HEK293 (cell line): ENCODE data around the gene NGLY1.

ENCODE experiments used
- CTCF ChIA-PET: fragments of 350-600 bp; formaldehyde crosslinking; extraction: SDS; loops from one replicate; lab custom pipeline; 2021; ENCODE audit warnings: antibody characterized with exemption; lab: Yijun Ruan, JAX
- POLR2A ChIA-PET: fragments of 300-600 bp; formaldehyde crosslinking; extraction: SDS; loops from one replicate; lab custom pipeline; 2020; ENCODE audit warnings: antibody characterized with exemption, inconsistent platforms; lab: Yijun Ruan, JAX
- H3K27ac ChIP-seq: fragments of 200-500 bp; sonication (Bioruptor generic); 2 replicates; pipeline ENCODE4 v1.5.1; 2014; ENCODE audit warnings: low read depth, low read length, control low read depth, inconsistent platforms; ENCODE audit errors: extremely low read depth
- H3K36me3 ChIP-seq, 2 experiments: fragments of 200-500 bp in 1 of 2; sonication (Bioruptor generic) in 1 of 2; 1 replicate in 1 of 2; 2 replicates in 1 of 2; pipeline ENCODE4 v1.5.1; 2014 to 2017; ENCODE audit warnings: inconsistent platforms in 2 of 2, low read length in 2 of 2; ENCODE audit not compliant: control insufficient read depth in 2 of 2, insufficient read depth in 1 of 2
- H3K4me1 ChIP-seq: fragments of 200-500 bp; sonication (Bioruptor generic); 2 replicates; pipeline ENCODE4 v1.5.1; 2014; ENCODE audit warnings: mild to moderate bottlenecking, low read length, inconsistent platforms; ENCODE audit not compliant: control insufficient read depth, insufficient read depth
- H3K4me3 ChIP-seq: 2 replicates; pipeline ENCODE4 v1.5.1; 2011; ENCODE audit warnings: low read depth, mild to moderate bottlenecking, control low read depth, low read length, moderate library complexity
- H3K9me3 ChIP-seq: fragments of 200-500 bp; sonication (Bioruptor generic); 2 replicates; pipeline ENCODE4 v1.5.1; 2014; ENCODE audit warnings: low read depth, low read length, inconsistent platforms; ENCODE audit not compliant: control insufficient read depth, insufficient read depth
- BCL11A ChIP-seq: fragments of 450-650 bp; formaldehyde crosslinking; IDR thresholded peaks from 2 replicates; pipeline ENCODE4 v1.5.1; 2016; ENCODE audit warnings: low read depth, missing biosample characterization, missing genetic modification characterization
- BCL11B ChIP-seq: fragments of 450-650 bp; formaldehyde crosslinking; IDR thresholded peaks from 2 replicates; pipeline ENCODE4 v1.5.1; 2016; ENCODE audit warnings: low read depth, missing biosample characterization, missing genetic modification characterization
- FEZF1 ChIP-seq: fragments of 450-650 bp; formaldehyde crosslinking; IDR thresholded peaks from 2 replicates; pipeline ENCODE4 v1.5.1; 2016; ENCODE audit warnings: missing biosample characterization, missing genetic modification characterization
- GFI1B ChIP-seq: fragments of 450-650 bp; formaldehyde crosslinking; IDR thresholded peaks from 2 replicates; pipeline ENCODE4 v1.5.1; 2016; ENCODE audit warnings: missing biosample characterization, missing genetic modification characterization
- GLIS1 ChIP-seq: fragments of 450-650 bp; formaldehyde crosslinking; IDR thresholded peaks from 2 replicates; pipeline ENCODE4 v1.5.1; 2016; ENCODE audit warnings: missing biosample characterization, missing genetic modification characterization
- KLF16 ChIP-seq: fragments of 450-650 bp; formaldehyde crosslinking; IDR thresholded peaks from 2 replicates; pipeline ENCODE4 v1.5.1; 2017; ENCODE audit warnings: missing biosample characterization, missing genetic modification characterization
- MYNN ChIP-seq: fragments of 450-650 bp; formaldehyde crosslinking; IDR thresholded peaks from 2 replicates; pipeline ENCODE4 v1.5.1; 2016; ENCODE audit warnings: missing biosample characterization, missing genetic modification characterization, borderline replicate concordance
- PRDM4 ChIP-seq: fragments of 450-650 bp; formaldehyde crosslinking; IDR thresholded peaks from 2 replicates; pipeline ENCODE4 v1.5.1; 2017; ENCODE audit warnings: missing biosample characterization, missing genetic modification characterization
- ZBTB11 ChIP-seq: fragments of 450-650 bp; formaldehyde crosslinking; conservative IDR thresholded peaks from 2 replicates; pipeline ENCODE4 v1.5.1; 2016; ENCODE audit warnings: low read depth, missing biosample characterization, missing genetic modification characterization
- ZBTB26 ChIP-seq: fragments of 450-650 bp; formaldehyde crosslinking; optimal IDR thresholded peaks from 2 replicates; pipeline ENCODE3; 2016; ENCODE audit warnings: missing biosample characterization, mild to moderate bottlenecking, missing genetic modification characterization
- ZBTB7A ChIP-seq: fragments of 450-650 bp; formaldehyde crosslinking; IDR thresholded peaks from 2 replicates; pipeline ENCODE4 v1.5.1; 2016; ENCODE audit warnings: low read depth, missing biosample characterization, missing genetic modification characterization
- ZNF114 ChIP-seq: fragments of 450-650 bp; formaldehyde crosslinking; IDR thresholded peaks from 2 replicates; pipeline ENCODE4 v1.5.0; 2017; ENCODE audit warnings: missing biosample characterization, missing genetic modification characterization
- ZNF146 ChIP-seq: fragments of 450-650 bp; formaldehyde crosslinking; IDR thresholded peaks from 2 replicates; pipeline ENCODE4 v1.5.1; 2016; ENCODE audit warnings: missing biosample characterization, missing genetic modification characterization
- ZNF366 ChIP-seq: fragments of 450-650 bp; formaldehyde crosslinking; conservative IDR thresholded peaks from 2 replicates; pipeline ENCODE4 v1.5.1; 2016; ENCODE audit warnings: missing biosample characterization, missing genetic modification characterization
- ZNF433 ChIP-seq: fragments of 450-650 bp; formaldehyde crosslinking; IDR thresholded peaks from 2 replicates; pipeline ENCODE4 v1.5.1; 2016; ENCODE audit warnings: missing biosample characterization, missing genetic modification characterization, low read depth
- ZNF473 ChIP-seq: fragments of 450-650 bp; formaldehyde crosslinking; IDR thresholded peaks from 2 replicates; pipeline ENCODE4 v1.5.1; 2017; ENCODE audit warnings: missing biosample characterization, missing genetic modification characterization
- ZNF513 ChIP-seq: fragments of 450-650 bp; IDR thresholded peaks from 2 replicates; pipeline ENCODE4 v1.5.1; 2018; ENCODE audit warnings: missing biosample characterization, missing genetic modification characterization
- ZNF544 ChIP-seq: fragments of 450-650 bp; formaldehyde crosslinking; IDR thresholded peaks from 2 replicates; pipeline ENCODE4 v1.5.0; 2017; ENCODE audit warnings: missing biosample characterization, missing genetic modification characterization
- ZNF548 ChIP-seq: fragments of 450-650 bp; formaldehyde crosslinking; IDR thresholded peaks from 2 replicates; pipeline ENCODE4 v1.5.1; 2016; ENCODE audit warnings: missing biosample characterization, missing genetic modification characterization
- ZNF549 ChIP-seq: fragments of 450-650 bp; IDR thresholded peaks from 2 replicates; pipeline ENCODE4 v1.5.1; 2018; ENCODE audit warnings: missing biosample characterization, missing genetic modification characterization, mild to moderate bottlenecking, inconsistent platforms, moderate library complexity
- ZNF558 ChIP-seq: fragments of 450-650 bp; formaldehyde crosslinking; IDR thresholded peaks from 2 replicates; pipeline ENCODE4 v1.5.1; 2016; ENCODE audit warnings: missing biosample characterization, missing genetic modification characterization
- ZNF560 ChIP-seq: fragments of 450-650 bp; formaldehyde crosslinking; IDR thresholded peaks from 2 replicates; pipeline ENCODE4 v1.5.1; 2017; ENCODE audit warnings: missing biosample characterization, missing genetic modification characterization, borderline replicate concordance
- ZNF571 ChIP-seq: fragments of 450-650 bp; formaldehyde crosslinking; IDR thresholded peaks from 2 replicates; pipeline ENCODE4 v1.5.0; 2017; ENCODE audit warnings: missing biosample characterization, missing genetic modification characterization
- ZNF624 ChIP-seq: fragments of 450-650 bp; formaldehyde crosslinking; IDR thresholded peaks from 2 replicates; pipeline ENCODE4 v1.5.1; 2017; ENCODE audit warnings: missing biosample characterization, missing genetic modification characterization
- ZNF776 ChIP-seq: fragments of 450-650 bp; formaldehyde crosslinking; IDR thresholded peaks from 2 replicates; pipeline ENCODE4 v1.5.0; 2017; ENCODE audit warnings: missing biosample characterization, missing genetic modification characterization, borderline replicate concordance
- ZNF843 ChIP-seq: fragments of 450-650 bp; formaldehyde crosslinking; IDR thresholded peaks from 2 replicates; pipeline ENCODE4 v1.5.1; 2016; ENCODE audit warnings: missing biosample characterization, missing genetic modification characterization
- ZSCAN30 ChIP-seq: fragments of 450-650 bp; IDR thresholded peaks from 2 replicates; pipeline ENCODE4 v1.5.1; 2018; ENCODE audit warnings: missing biosample characterization, mild to moderate bottlenecking, missing genetic modification characterization, moderate library complexity

The NGLY1 gene

GRCh38 chr3:25678581-25678980 lies 104.7 kb downstream of the NGLY1 start:
- ChIA-PET POLR2A (no interaction called here), CTCF (interaction anchor here (0.5 kb wide), 1 partner anchor 690 kb away, joined by 4 read pairs; no protein-coding TSS in a partner anchor)
- Histone ChIP-seq H3K27ac (no peak overlapping the region), H3K9me3 (no peaks in the 10 kb centered on the region), H3K4me3 (no peak overlapping the region), H3K4me1 (no peaks in the 10 kb centered on the region), H3K36me3 (no peaks in the 10 kb centered on the region)
- TF ChIP-seq ZSCAN30 (tag by site-specific recombination) = no peak
- no peak for TF ChIP-seq FEZF1 (tag by site-specific recombination)
- no peak for TF ChIP-seq PRDM4 (tag by site-specific recombination)
- TF ChIP-seq ZNF558 = no peak
- no peak for TF ChIP-seq ZNF544
- TF ChIP-seq GLIS1 (tag by site-specific recombination) = no peak
- no peak for TF ChIP-seq ZNF548 (tag by site-specific recombination)
- no peak for TF ChIP-seq ZNF560 (tag by site-specific recombination)
- TF ChIP-seq ZBTB11 (tag by site-specific recombination) = no peak
- no peak for TF ChIP-seq ZBTB26 (tag by site-specific recombination)
- no peak for TF ChIP-seq GFI1B (tag by site-specific recombination)
- no peak for TF ChIP-seq BCL11A

GRCh38 chr3:25677121-25677520 lies 106.1 kb downstream of the NGLY1 start:
- POLR2A ChIA-PET = no interaction called here
- Histone ChIP-seq H3K27ac (no peak overlapping the region), H3K9me3 (no peaks in the 10 kb centered on the region), H3K4me3 (no peak overlapping the region), H3K4me1 (no peaks in the 10 kb centered on the region), H3K36me3 (no peaks in the 10 kb centered on the region)
- CTCF ChIA-PET = interaction anchor here (1.2 kb wide), 1 partner anchor 21 kb away, joined by 3 read pairs; no protein-coding TSS in a partner anchor
- no peak for TF ChIP-seq BCL11A
- TF ChIP-seq ZNF114 (tag by site-specific recombination) = no peak
- TF ChIP-seq ZNF571 (tag by site-specific recombination) = no peak
- no peak for TF ChIP-seq ZNF513 (tag by site-specific recombination)
- TF ChIP-seq ZNF843 (tag by site-specific recombination) = no peak
- no peak for TF ChIP-seq ZNF366 (tag by site-specific recombination)
- TF ChIP-seq ZNF549 (tag by site-specific recombination) = no peak
- no peak for TF ChIP-seq GLIS1 (tag by site-specific recombination)
- no peak for TF ChIP-seq ZNF433 (tag by site-specific recombination)
- no peak for TF ChIP-seq MYNN (tag by site-specific recombination)
- TF ChIP-seq ZNF624 = no peak
- no peak for TF ChIP-seq ZNF776 (tag by site-specific recombination)
- no peak for TF ChIP-seq ZNF560 (tag by site-specific recombination)
- no peak for TF ChIP-seq ZNF473 (tag by site-specific recombination)
- TF ChIP-seq ZNF146 (tag by site-specific recombination) = no peak
- no peak for TF ChIP-seq BCL11B (tag by site-specific recombination)
- TF ChIP-seq ZBTB7A (tag by site-specific recombination) = no peak
- no peak for TF ChIP-seq KLF16 (tag by site-specific recombination)
